K562 (cell line): Measurements from ENCODE around the gene ABHD16A. TPM values are rescaled to one million over a fixed set of nuclear protein-coding genes. Genes with fewer than 3 reads are reported as not detected.

Experiments
- ASH1L ChIP-seq: fragments of 450-650 bp; IDR thresholded peaks from 2 replicates; pipeline ENCODE4 v1.6.1; 2018; ENCODE audit warnings: borderline replicate concordance, mild to moderate bottlenecking, low read depth; ENCODE audit not compliant: partially characterized antibody
- CBX3 ChIP-seq, 2 experiments: IDR thresholded peaks; 1 replicate in 1 of 2; 2 replicates in 1 of 2; pipeline ENCODE4 v1.6.1; 2012; ENCODE audit warnings: inconsistent platforms in 2 of 2, low read length in 2 of 2, borderline replicate concordance in 1 of 2, control low read depth in 1 of 2
- CHCHD3 ChIP-seq: fragments of 250-450 bp; sonication (Bioruptor Pico); IDR thresholded peaks from 2 replicates; pipeline ENCODE4 v2.1.2; 2022; ENCODE audit warnings: mild to moderate bottlenecking
- DNMT1 ChIP-seq: fragments of 450-650 bp; IDR thresholded peaks from 2 replicates; pipeline ENCODE4 v1.6.1; 2016; ENCODE audit warnings: antibody characterized with exemption, mild to moderate bottlenecking
- ELK1 ChIP-seq: sonication (generic); formaldehyde crosslinking; IDR thresholded peaks from 2 replicates; pipeline ENCODE4 v1.8.1; 2022; ENCODE audit warnings: missing genetic modification reagents
- FOXA3 ChIP-seq, 2 experiments: fragments of 450-650 bp in 1 of 2; sonication (generic) in 1 of 2; formaldehyde crosslinking; IDR thresholded peaks in 1 of 2; conservative IDR thresholded peaks in 1 of 2; 2 replicates each; pipeline versions ENCODE4 v1.4.0 to v1.8.0; 2020 to 2022; ENCODE audit warnings: mild to moderate bottlenecking in 2 of 2, missing genetic modification reagents in 1 of 2
- HIVEP1 ChIP-seq: fragments of 250-450 bp; sonication (Bioruptor Pico); IDR thresholded peaks from 2 replicates; pipeline ENCODE4 v1.4.0; 2020; ENCODE audit warnings: mild to moderate bottlenecking
- JUN ChIP-seq, 2 experiments: sonication (generic) in 1 of 2; formaldehyde crosslinking in 1 of 2; IDR thresholded peaks; 2 replicates each; pipeline versions ENCODE4 v1.6.1 to v1.8.0; 2012 to 2022; ENCODE audit warnings: borderline replicate concordance in 2 of 2, mild to moderate bottlenecking in 2 of 2, improper control_type of control experiment in 1 of 2, low read depth in 1 of 2, low read length in 1 of 2, missing genetic modification reagents in 1 of 2
- KAT2B ChIP-seq: IDR thresholded peaks from one replicate; pipeline ENCODE4 v1.6.1; 2012; ENCODE audit warnings: low read depth, mild to moderate bottlenecking, control low read depth, inconsistent platforms, low read length, moderate library complexity
- KLF13 ChIP-seq: fragments of 450-650 bp; IDR thresholded peaks from 2 replicates; pipeline ENCODE4 v1.6.1; 2016; ENCODE audit warnings: missing genetic modification characterization, low read depth, mild to moderate bottlenecking, missing compliant biosample characterization, moderate library complexity, borderline replicate concordance
- KLF6 ChIP-seq: fragments of 250-450 bp; sonication (Bioruptor Pico); IDR thresholded peaks from 2 replicates; pipeline ENCODE4 v1.4.0; 2020; ENCODE audit warnings: mild to moderate bottlenecking, moderate library complexity, borderline replicate concordance
- LCOR ChIP-seq: sonication (generic); formaldehyde crosslinking; IDR thresholded peaks from 2 replicates; pipeline ENCODE4 v1.8.0; 2022; ENCODE audit warnings: mild to moderate bottlenecking, missing genetic modification reagents
- NKRF ChIP-seq: fragments of 450-650 bp; IDR thresholded peaks from 2 replicates; pipeline ENCODE4 v1.6.1; 2016; ENCODE audit warnings: borderline replicate concordance
- NRF1 ChIP-seq, 2 experiments: fragments of 450-650 bp; IDR thresholded peaks in 1 of 2; conservative IDR thresholded peaks in 1 of 2; 2 replicates each; pipeline ENCODE4 v1.6.1; 2014; ENCODE audit warnings: mild to moderate bottlenecking in 2 of 2
- POLR2G ChIP-seq: fragments of 200-400 bp; formaldehyde crosslinking; IDR thresholded peaks from 2 replicates; pipeline ENCODE4 v1.6.1; 2017; ENCODE audit warnings: low read depth, mild to moderate bottlenecking, antibody characterized with exemption, low read length, moderate library complexity
- PTRF ChIP-seq: fragments of 450-650 bp; IDR thresholded peaks from 2 replicates; pipeline ENCODE4 v1.6.1; 2016; ENCODE audit warnings: mild to moderate bottlenecking, missing genetic modification characterization, missing compliant biosample characterization
- SRF ChIP-seq, 2 experiments: fragments of 250-450, 450-650 bp in 1 of 2; sonication (Bioruptor Pico) in 1 of 2; sonication (generic) in 1 of 2; formaldehyde crosslinking; IDR thresholded peaks; 2 replicates each; pipeline versions ENCODE4 v1.5.0 to v1.5.1; 2020 to 2022; ENCODE audit warnings: mild to moderate bottlenecking in 1 of 2, missing genetic modification reagents in 1 of 2
- TEAD1 ChIP-seq, 2 experiments: fragments of 450-650 bp in 1 of 2; sonication (generic) in 1 of 2; formaldehyde crosslinking; IDR thresholded peaks; 2 replicates each; pipeline versions ENCODE4 v1.4.0 to v1.8.0; 2020 to 2022; ENCODE audit warnings: mild to moderate bottlenecking in 2 of 2, missing genetic modification reagents in 1 of 2
- TRIM28 ChIP-seq: fragments of 450-650 bp; IDR thresholded peaks from 2 replicates; pipeline ENCODE4 v1.6.1; 2017
- ZBTB2 ChIP-seq: fragments of 450-650 bp; IDR thresholded peaks from 2 replicates; pipeline ENCODE4 v1.6.1; 2016; ENCODE audit warnings: antibody characterized with exemption
- ZFP30 ChIP-seq: fragments of 250-450 bp; sonication (Bioruptor Pico); IDR thresholded peaks from 2 replicates; pipeline ENCODE4 v1.8.0; 2022; ENCODE audit warnings: moderate library complexity, mild to moderate bottlenecking, inconsistent platforms, borderline replicate concordance
- ZNF184 ChIP-seq: sonication (generic); formaldehyde crosslinking; IDR thresholded peaks from 2 replicates; pipeline ENCODE4 v1.5.0; 2020; ENCODE audit warnings: missing genetic modification reagents
- ZNF551 ChIP-seq: fragments of 250-450 bp; sonication (Bioruptor Pico); IDR thresholded peaks from 2 replicates; pipeline ENCODE4 v1.5.0; 2021; ENCODE audit warnings: mild to moderate bottlenecking, moderate library complexity
- ZNF668 ChIP-seq: fragments of 250-450 bp; sonication (Bioruptor Pico); IDR thresholded peaks from 2 replicates; pipeline ENCODE4 v1.8.0; 2022; ENCODE audit warnings: mild to moderate bottlenecking, inconsistent platforms
- polyA plus RNA-seq, 8 experiments: library from polyadenylated mRNA; depleted of rRNA in 4 of 8; stranded (reverse) in 5 of 8; unstranded in 3 of 8; fragments of >200 nt; fragmentation: Nextera tagmentation in 2 of 8; fragmentation: Illumina TruSeq in 1 of 8; extraction: Ambion mirVana in 2 of 8; extraction: Trizol in 1 of 8; gene quantifications; 2 replicates each; pipeline versions ENCODE4 v1.2.1 to v1.2.3, GENCODE V29; 2011 to 2014; ENCODE audit warnings: inconsistent platforms in 1 of 8, missing spikeins in 1 of 8
- total RNA-seq, 7 experiments: library from RNA; depleted of rRNA in 6 of 7; stranded (reverse); fragments of >200 nt in 6 of 7; fragmentation: Illumina TruSeq in 2 of 7; extraction: Trizol in 2 of 7; gene quantifications; 2 replicates each; pipeline versions ENCODE4 v1.2.1 to v1.2.3, GENCODE V29; 2011 to 2021; ENCODE audit warnings: low replicate concordance in 1 of 7

ABHD16A gene
- total and polyA plus RNA-seq, 9 of the 15 experiments (the other 6 are each of a cell fraction or from before 2014, with no cell fraction given) = 25.8 to 120 (median 81.6) TPM

GRCh38 chr6:31729515-31729978 lies 26.4 kb upstream of the ABHD16A start (continued):
- TF ChIP-seq ZFP30 (CRISPR knock-in tag) = no peak
- no peak for TF ChIP-seq LCOR
- TF ChIP-seq TRIM28 = no peak; the same call in 1 of the 2 replicates
- no peak for TF ChIP-seq ASH1L
- TF ChIP-seq ZNF551 (CRISPR knock-in tag) = no peak
- TF ChIP-seq JUN (IDR thresholded peaks at IDR 0.05; ENCODE audit: borderline replicate concordance, low read depth, low read length) = peak; percentile 26; the same call in 1 of the 2 replicates
- TF ChIP-seq JUN (CRISPR knock-in tag; IDR thresholded peaks at IDR 0.05; ENCODE audit: borderline replicate concordance) = 0 out of 2 replicates have a peak, but pooled peaks have one; percentile 88
- TF ChIP-seq NRF1 (conservative IDR thresholded peaks at IDR 0.05 in 1 of 2, IDR thresholded peaks at IDR 0.05 in 1 of 2) = no peak
- peak; percentile 100 for TF ChIP-seq KLF13 (tag)
- 0 out of 3 replicates have a peak, but pooled peaks of 1 of the 2 experiments have one; percentile 31 for TF ChIP-seq CBX3 (IDR thresholded peaks at IDR 0.05; ENCODE audit: borderline replicate concordance in 1 of 2, low read length in 2 of 2)
- TF ChIP-seq HIVEP1 = no peak
- TF ChIP-seq ZNF184 (CRISPR knock-in tag) = no peak
- no peak for TF ChIP-seq ELK1
- peak; percentile 83; the same call in 1 of the 2 replicates for TF ChIP-seq KLF6 (CRISPR knock-in tag)
- no peak for TF ChIP-seq KAT2B
- TF ChIP-seq FOXA3 (CRISPR knock-in tag; conservative IDR thresholded peaks at IDR 0.05 in 1 of 2, IDR thresholded peaks at IDR 0.05 in 1 of 2) = 0 out of 4 replicates have a peak, but pooled peaks of 1 of the 2 experiments have one; percentile 68
- no peak; the same call in none of the 2 replicates for TF ChIP-seq DNMT1
- peak; percentile 57 to 60; a peak in 2 of 4 replicates for TF ChIP-seq SRF (CRISPR knock-in tag; IDR thresholded peaks at IDR 0.05)
- TF ChIP-seq NKRF = peak; percentile 97
- TF ChIP-seq ZBTB2 = peak; percentile 48; the same call in 1 of the 2 replicates
- TF ChIP-seq PTRF (tag) = no peak
- TF ChIP-seq TEAD1 (CRISPR knock-in tag; IDR thresholded peaks at IDR 0.05) = peak; percentile 85 to 98
- TF ChIP-seq ZNF668 (CRISPR knock-in tag) = no peak
- peak; percentile 87 for TF ChIP-seq CHCHD3 (CRISPR knock-in tag)
- peak; percentile 30; the same call in 1 of the 2 replicates for TF ChIP-seq POLR2G
